ENCODE measurements around the gene DDX46.
"Not testable (repeated sequence)": the region's sequence is repeated elsewhere in the genome, so short reads cannot be mapped to it uniquely, and the experiment has no call there.

DDX46 gene

DNA sequence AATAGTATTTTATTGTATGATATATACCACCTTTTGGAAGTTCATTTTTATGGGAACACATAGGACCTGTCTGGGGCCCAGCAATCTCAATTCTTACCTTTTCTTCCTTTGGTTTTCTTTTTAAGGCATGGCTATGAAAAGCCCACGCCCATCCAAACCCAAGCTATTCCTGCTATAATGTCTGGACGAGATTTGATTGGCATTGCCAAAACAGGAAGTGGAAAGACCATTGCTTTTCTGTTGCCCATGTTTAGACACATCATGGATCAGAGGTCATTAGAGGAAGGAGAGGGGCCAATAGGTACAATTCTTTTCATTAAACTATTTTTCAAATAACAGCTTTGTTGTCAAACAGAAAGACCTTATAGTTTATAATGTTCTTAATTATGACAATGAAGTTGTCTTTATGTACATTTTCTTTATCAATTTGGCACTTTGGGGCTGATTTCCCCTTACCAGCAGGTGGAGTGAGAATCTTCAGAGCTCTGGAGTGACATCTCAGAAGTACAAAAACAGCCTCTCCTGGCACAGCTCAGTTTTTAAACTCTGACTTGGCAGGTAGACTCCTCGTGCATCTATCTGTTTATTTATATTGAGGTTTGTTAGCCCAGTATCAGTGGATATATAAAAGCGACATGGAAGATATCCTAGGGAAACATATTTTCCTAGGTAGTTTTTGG is 25.8 kb downstream of the DDX46 start:
- no peak for DNase-seq (ENCODE audit: low read depth in 2 of 2)

DNA sequence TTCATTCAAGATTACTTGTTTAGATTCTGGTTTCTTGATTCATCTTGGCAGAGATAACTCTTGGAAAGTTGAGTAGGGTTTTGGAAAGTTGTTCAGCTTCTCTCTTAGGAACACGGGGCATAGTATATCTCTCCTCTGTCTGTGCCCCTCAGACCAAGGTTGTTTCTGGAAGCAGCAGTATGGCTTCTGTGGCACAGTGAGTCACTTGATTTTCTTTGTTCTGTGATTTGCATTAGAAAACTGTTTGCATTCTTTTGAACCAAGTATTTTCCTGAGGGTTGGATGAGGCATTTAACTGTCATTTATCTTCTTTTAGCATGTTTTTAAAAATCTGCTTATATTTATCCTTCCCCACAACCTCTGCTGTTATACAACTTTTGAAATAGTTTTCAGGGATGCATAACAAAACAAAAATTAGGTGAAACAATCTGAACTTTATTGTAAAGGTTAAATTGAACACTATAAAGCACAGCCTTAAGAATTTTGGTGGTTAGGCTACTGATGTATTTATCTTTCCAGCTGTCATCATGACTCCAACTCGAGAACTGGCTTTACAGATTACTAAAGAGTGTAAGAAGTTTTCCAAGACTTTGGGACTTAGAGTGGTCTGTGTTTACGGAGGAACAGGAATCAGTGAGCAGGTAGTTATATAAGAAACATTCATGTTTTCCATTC is 26.5 kb downstream of the DDX46 start:
- no peak for DNase-seq (ENCODE audit: low read depth in 2 of 2)

DNA sequence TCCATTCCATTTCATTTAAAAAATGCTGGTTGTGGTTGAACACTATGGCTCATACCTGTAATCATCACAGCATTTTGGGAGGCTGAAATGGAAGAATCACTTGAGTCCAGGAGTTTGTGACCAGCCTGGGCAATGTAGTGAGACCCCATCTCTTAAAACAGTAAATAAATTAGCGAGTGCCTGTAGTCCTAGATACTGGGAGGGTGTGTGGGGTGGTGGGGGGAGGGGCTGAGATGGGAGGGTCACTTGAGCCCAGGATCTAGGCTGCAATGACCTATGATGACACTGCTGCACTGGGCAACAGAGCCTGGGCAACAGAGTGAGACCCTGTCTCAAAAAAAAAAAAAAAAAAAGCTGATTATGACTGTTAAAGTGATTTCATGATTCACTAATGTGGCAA is 29.1 kb downstream of the DDX46 start:
- DNase-seq (ENCODE audit: low read depth in 2 of 2), result no peak

DNA sequence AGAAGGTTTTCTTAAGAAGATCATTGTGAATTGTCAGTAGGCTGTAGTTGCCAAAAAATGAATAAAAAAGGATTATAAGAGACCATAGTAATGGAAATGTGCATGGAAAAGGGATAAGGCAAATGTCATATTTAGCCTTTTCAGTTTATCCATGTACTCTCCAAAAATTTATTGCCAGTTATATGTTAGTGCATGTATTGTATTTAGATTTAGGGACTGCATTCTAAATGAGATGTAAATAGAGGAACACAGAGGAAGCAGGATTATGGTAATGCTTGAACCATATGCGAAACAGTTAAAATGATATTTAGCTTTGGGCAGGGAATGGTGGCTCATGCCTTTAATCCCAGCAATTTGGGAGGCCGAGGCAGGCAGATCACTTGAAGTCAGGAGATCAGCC is 33.0 kb downstream of the DDX46 start:
- DNase-seq (ENCODE audit: low read depth in 2 of 2), result no peak

DNA sequence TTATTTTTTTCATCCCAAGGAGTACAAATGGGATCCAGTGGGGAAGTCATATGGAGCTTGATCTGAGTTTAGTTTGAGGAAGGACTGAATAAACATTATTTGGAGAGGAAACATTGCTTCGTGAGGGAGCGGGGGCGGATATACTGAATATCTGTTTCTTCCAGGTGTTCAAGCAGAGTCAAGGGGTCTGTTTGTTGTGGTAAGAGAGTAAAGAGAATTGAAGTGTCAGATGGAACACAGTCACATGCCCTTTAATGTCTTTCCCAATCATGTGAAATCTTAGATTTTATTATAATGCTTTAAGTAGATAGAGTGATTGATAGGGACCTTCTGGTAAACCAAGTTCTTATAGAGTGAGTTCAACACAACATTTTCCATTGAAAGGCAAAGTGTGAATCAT is 33.7 kb downstream of the DDX46 start:
- DNase-seq (ENCODE audit: low read depth in 2 of 2), result no peak

DNA sequence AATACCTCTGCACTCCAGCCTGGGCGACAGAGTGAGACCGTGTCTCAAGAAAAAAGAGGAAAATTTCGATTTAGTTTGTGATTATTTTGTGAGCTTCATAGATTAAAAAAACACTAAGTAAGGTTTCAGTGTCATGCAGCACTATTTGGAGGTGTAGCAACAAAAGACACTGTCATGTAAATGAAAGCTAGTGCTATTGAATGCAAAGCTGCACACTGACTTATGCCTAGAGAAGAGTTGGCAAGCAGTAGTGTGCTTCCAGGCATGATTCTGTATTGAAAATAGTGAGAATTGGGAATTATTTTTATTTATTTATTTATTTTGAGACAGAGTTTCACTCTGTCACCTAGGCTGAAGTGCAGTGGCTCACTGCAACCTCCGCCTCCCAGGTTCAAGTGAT is 34.5 kb downstream of the DDX46 start:
- no peak for DNase-seq (ENCODE audit: low read depth in 2 of 2)

DNA sequence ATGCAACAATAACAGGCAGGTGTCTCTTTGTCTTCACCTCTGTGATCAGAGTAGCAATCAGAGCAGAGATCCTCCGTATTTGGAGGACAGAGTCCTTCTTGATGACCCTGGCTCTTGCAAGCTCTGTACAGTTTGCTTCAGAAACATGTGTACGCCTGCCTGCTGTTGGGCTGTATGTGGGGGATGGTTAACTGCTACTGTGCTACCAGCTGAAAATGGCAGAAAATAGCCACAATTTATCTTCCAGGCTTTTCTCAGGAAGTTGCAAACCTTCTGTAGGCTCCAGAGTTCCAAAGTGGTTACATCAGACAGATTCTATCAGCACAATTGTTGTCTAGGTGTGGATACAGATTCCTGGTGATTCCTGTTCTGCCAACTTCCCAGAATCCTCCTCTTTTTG is 35.5 kb downstream of the DDX46 start:
- DNase-seq (ENCODE audit: low read depth in 2 of 2), result no peak

DNA sequence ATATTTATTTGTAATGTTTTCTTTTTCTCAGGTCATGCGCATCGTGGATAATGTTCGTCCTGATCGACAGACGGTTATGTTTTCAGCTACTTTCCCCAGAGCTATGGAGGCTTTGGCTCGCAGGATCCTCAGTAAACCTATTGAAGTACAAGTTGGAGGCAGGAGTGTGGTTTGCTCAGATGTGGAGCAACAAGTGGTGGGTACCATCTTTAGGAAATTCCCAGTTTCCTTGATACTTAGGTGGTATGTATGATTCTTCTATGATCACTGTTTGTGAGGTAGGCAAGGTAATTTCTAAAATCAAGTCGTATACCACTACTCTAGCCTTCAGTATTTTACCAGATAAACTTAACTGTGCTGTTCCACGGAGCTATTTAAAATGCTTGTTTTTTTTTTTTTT is 36.2 kb downstream of the DDX46 start:
- no peak for DNase-seq (ENCODE audit: low read depth in 2 of 2)

DNA sequence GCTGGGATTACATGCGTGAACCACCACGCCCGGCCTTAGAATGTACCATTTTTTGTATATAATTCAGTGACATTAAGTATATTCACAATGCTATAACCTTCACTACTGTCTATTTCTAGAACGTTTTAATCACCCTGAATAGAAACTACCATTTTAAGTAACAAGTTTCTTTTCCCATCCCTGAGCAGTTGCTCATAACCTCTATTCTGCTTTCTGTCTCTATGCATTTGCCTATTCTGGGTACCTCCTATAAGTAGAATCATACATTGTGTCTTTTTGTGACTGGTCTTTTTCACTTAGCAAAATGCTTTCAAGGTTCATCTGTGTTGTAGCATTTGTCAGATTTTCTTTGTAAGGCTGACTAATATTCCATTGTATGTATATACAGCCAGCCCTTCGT is 39.9 kb downstream of the DDX46 start:
- no peak for DNase-seq (ENCODE audit: low read depth in 2 of 2)

DNA sequence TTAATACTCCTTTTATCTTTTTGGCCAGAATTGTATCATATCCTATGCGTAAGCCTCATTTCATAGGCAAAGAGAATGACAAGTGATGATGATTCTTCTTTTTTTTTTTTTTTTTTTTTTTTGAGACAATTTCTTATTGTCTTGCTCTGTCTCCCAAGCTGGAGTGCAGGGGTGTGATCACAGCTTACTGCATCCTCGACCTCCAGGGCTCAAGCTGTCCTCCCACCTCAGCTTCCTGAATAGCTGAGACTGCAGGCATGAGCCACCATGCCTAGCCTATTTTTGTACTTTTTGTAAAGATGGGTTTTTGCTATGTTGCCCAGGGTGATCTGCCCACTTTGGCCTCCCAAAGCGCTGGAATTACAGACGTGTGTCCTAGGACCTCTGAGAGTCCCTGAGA is 45.2 kb downstream of the DDX46 start:
- no peak for DNase-seq (ENCODE audit: low read depth in 2 of 2)

DNA sequence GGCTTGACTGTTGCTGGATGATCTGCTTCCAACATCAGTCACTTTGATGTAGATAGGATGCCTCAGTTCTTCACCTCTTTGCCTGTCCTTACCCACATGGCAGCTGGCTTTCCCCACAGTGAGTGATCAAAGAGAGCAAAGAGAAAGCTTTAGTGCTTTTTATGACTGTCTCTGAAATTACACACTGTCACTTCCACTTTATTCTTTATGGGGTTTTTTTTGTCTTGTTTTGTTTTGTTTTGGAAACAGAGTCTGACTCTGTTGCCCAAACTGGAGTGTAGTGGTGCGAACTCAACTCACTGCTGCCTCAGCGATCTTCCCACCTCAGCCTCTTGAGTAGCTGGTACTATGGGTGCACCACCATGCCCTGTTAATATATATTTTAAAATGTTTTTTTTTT is 54.8 kb downstream of the DDX46 start:
- peak in 1 of 2 donors; percentile 3 for DNase-seq (ENCODE audit: low read depth in 2 of 2)

DNA sequence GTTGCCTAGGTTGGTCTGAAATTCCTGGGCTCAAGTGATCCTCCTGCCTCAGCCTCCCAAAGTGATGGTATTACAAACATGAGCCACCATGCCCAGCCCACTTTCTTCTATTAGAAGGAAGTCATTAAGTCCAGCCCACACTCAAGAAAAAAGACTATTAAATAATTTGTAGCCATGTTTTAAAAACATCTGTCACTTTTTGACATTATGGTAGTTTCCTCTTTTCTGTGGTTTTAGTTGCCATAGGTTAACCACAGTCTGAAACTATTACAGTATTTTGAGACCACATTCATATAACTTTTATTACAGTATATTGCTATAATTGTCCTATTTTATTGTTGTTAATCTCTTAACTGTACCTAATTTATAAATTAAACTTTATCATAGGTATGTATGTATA is 55.2 kb downstream of the DDX46 start:
- no peak for DNase-seq (ENCODE audit: low read depth in 2 of 2)

DNA sequence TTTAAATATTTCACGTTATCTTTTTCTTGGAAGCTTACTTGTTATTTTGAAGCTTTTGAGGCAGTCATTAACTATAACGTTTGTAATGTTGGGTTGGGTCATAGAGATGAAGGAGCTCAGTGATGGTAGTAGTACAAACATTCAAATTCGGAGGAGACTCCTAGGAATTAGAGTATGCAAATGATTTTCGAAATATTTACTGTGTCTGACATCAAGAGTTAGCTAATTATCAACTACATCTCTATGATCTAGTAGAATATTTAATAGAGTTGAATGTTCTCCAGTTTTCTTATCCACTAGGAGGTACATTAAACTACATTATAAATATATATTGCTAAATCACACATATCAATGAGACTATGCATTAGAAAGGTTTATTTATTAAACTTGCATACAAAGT is 58.4 kb downstream of the DDX46 start:
- DNase-seq (ENCODE audit: low read depth in 2 of 2), result no peak

DNA sequence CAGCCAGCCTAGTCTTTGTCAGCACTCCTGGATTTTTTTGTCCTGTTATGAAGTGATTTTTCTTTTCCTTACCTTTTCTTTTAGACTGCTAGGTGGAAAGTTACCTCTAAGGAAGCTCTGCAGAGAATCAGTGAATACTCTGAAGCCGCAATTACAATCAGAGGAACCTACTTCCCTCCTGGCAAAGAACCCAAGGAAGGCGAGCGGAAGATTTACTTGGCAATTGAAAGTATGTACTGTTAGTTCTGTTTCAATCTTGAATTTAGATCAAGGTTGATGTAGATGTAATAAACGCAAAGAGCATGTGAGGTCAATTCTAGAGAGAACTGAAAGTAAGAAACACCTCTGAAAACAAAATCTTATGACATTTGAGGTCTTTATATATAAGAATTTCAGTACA is 60.2 kb downstream of the DDX46 start:
- DNase-seq (ENCODE audit: low read depth in 2 of 2), result no peak

DNA sequence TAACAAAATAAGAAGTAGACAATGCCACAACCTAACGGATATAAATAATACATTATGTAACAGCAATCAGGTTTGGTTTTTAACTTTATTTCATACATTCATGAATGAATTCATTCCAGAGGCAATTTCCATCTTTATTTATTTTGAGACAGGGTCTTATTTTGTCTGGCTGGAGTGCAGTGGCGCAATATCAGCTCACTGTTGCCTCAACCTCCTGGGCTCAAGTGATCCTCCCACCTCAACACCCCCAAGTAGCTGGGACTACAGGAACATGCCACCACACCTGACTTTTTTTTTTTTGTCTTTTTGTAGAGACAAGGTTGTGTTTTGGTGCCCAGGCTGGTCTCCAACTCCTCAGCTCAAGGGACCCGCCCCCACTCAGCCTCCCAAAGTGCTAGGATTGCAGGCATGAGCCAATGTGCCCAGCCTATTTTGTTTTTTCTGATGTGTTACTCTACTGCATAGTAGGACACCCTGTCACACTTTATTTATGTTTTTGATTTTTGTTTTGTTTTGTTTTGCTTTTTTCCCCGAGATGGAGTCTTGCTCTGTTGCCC is 60.9 kb downstream of the DDX46 start:
- DNase-seq (ENCODE audit: low read depth in 2 of 2), result no peak

DNA sequence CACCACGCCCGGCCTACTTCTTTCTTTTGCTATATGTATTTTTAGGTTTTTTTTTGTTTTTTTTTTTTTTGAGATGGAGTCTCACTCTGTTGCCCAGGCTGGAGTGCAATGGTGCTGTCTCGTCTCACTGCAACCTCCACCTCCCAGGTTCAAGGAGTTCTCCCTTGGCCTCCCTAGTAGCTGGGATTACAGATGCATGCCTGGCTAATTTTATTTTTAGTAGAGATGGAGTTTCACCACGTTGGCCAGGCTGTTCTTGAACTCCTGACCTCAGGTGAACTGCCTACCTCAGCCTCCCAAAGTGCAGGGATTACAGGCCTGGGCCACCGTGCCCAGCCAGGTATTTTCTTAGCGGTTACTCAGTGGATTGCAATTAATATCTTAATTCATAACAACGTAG is 63.3 kb downstream of the DDX46 start:
- no peak for DNase-seq (ENCODE audit: low read depth in 2 of 2)

DNA sequence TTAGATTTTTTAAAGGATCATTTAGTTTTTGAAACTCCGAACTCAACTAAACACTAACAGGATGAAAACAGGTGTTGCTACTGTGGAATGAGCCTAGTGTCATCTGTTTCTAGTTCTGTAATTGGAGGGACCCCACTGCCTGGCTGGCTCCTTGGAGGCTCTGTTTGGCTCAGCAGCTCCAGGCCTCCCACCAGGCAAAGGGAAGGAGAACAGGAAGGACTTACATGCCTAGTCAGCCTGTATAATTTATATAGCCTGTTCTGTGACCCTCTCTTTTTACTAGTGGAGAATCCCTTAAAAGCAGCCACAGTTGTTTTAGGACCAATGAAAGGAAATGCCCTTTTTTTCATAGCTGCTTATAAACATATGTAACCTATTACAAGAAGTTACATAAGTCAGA is 66.1 kb downstream of the DDX46 start:
- DNase-seq (ENCODE audit: low read depth in 2 of 2), result no peak

DNA sequence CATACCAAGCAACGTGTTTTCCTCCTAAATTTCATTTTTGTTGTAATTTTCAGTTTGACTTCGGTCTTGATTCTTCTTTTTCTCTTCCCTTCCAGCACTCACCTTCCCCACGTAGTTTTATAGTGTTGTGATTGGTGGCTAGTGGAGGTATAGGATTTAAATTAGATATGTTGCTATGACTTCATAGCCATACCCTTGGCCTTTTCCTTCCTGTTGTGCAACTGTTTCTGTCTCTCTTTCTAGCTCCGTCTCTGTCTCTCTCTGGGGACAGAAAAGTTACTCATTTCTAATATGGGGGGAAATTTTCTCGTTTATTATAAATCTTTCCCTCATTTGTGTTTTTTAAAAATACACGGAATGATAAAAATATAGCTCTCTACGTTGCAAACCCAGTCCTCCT is 66.6 kb downstream of the DDX46 start:
- DNase-seq (ENCODE audit: low read depth in 2 of 2), result no peak

DNA sequence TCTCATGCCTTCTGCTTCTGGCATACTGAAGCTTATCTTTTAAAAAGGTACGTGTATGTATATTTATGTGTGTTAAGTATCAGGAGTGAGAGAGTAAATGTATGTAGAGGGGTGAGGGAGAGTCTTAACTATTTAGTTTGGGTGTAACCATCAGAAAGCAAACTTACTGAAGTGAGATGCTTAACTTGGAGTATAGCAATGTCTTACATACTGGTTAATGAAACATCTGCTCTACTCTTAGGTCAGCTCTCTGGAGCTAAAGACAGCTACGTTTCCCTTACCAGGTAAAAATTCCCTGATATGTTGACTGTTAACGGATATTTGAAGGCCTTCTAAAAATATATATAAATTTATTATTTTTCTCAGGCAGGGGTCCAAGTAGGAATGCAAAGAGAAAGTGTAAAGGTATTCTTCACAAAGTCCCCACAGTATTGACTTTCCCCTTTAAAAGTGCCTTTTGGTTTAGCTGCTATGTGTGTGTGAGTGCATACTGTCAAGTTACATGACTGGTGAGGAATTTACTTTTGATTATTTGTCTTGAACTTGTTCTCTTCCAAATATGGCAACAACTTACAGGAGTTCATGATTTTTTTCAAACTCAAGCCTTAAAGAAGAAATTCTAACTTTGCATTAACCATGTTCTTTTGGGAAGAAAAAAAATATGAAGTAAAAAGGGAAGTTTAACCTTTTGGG is 74.9 kb downstream of the DDX46 start:
- DNase-seq (ENCODE audit: low read depth in 2 of 2), result no peak

DNA sequence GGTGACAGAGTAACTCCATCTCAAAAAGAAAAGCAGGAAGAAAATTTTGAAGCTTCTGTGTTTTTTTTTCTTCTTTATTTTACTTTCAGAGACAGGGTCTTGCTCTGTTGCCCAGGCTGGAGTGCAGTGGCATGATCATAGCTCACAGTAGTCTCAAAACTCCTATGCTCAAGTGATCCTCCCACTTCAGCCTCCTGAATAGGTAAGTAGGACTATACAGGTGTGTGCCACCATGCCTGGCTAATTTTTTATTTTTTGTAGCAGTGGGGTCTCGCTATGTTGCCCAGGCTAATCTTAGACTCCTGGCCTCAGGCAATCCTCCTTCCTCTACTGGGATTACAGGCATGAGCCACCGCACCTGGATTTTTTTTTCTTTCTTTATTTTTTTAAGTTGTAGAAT is 77.0 kb downstream of the DDX46 start:
- no peak for DNase-seq (ENCODE audit: low read depth in 2 of 2)

DNA sequence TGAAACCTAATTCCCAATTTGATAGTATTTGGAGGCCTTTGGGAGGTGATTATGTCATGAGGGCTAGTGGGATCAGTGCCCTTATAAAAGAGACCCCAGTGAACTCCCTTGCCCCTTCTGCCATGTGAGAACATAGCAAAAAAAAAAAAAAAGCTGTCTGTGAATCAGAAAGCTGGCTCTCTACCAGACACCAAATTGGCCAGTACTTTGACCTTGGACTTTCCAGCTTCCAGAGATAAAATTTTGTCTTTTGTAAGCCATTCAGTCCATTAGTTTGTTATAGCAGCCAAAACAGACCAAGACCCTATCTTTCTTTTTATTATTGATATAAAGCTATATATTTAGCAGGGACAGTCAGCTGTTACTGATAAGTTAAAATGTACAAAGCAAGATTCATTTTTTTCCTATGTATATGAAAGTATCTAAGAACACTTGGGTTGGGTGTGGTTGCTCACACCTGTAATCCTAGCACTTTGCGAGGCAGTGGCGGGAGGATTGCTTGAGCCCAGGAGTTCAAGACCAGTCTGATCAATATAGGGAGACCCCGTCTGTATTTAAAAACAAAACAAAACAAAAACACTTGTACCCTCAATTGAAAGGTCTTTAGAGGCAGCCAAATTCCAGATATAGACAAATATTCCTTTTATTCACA is 79.1 kb downstream of the DDX46 start:
- no peak for DNase-seq (ENCODE audit: low read depth in 2 of 2)

DNA sequence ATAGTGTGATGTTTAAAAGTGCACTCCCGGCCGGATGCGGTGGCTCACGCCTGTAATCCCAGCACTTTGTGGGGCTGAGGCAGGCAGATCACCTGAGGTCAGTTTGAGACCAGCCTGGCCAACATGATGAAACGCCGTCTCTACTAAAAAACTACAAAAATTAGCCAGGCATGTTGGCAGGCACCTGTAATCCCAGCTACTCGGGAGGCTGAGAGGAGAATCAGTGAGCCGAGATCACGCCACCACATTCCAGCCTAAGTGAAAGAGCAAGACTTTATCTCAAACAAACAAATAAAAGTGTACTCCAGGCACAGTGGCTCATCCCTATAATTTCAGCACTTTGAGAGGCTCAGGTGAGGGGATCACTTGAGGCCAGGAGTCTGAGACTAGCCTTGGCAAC is 79.8 kb downstream of the DDX46 start:
- DNase-seq (ENCODE audit: low read depth in 2 of 2), result not testable (repeated sequence)

DNA sequence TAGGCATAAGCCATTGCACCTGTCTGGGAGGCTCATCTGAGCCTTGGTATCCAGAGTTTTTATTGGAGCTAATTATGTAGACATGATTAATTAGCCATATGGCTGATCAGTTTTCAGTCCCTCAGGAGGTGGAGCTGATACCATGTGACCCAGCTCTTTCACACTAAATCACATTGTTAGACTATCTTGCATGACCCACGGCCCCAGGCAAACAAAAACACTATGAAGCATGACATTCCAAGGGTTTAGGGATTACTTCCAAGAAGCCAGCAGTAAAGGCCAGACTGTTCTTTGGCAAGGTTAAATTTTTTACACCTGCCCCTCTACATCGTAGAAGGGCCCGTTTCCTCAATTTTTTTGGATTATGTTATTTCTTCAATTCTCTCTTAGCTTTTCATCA is 82.2 kb downstream of the DDX46 start:
- DNase-seq (ENCODE audit: low read depth in 2 of 2), result no peak

All from stimulated activated CD8-positive, alpha-beta memory T cell treated with anti-CD3 and anti-CD28 coated beads, Interleukin-15, amount 100 ng/mL, for 48 hours (primary cell).